ENCODE data around the gene NUDT1.

The NUDT1 gene

DNA sequence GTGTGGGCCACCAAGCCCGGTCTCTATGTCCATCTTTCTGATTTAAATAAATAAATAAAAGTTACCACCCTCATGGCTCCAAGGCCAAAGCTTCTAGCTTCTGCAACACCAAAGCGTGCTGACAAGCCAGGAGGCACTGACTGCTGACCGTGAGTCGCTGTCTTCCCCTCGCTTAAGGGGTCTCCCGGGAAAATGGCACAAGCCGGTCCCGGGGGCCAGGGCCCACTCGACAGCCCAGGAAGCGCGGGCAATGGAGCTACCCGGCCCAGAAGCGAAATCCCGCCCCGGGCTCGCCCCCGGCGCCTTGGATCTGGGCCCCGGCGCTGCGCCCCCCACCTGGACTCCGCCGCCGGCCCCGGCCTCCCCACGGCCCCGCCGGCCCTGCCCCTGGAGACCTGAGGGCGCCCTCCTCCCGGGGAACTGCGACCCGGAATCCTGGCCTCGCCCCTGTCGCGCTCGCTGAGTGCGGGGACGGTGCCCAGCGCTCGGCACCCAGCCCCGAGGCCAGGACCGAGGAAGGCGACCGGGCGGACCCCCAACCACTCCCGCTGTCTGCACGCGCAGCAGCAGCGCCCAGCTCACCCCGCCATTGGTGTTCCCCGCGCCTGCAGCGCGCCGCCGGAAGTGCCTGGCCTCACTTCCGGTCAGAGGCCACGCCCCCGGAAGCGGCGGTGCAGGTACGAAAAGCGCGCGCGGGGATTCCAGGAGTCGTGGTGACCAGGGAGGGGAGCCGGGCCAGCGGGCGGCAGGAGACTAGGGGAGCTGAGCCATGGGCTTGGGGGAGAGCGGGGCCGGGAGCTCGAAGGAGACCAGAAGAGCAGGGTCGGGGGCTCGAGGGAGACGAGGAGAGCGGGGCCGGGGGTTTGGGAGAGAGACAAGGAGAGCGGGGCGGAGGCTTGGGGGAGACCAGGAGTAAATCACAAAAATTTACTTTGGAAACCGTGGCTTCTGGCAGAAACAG is at the start of gene NUDT1, which contains the start of gene MRM2:
Gene NUDT1, plus strand, starts transcription at position 647 of the 961 bp plus-strand sequence. CDS start 2,349 bp downstream, outside the sequence.
Gene MRM2, minus strand, starts transcription at position 626 of the 961 bp plus-strand sequence. Its CDS starts 36 bp downstream, at position 590.
- TF ChIP-seq CEBPB (IDR thresholded peaks at IDR 0.05) (no peak), TCF12 (IDR thresholded peaks at IDR 0.05; ENCODE audit: low read depth) (peak; percentile 23; the same call in 1 of the 2 replicates), YY1 (IDR thresholded peaks at IDR 0.05; ENCODE audit: low read depth) (peak; percentile 93), MAX (IDR thresholded peaks at IDR 0.05) (peak; percentile 83), ZBTB7A (IDR thresholded peaks at IDR 0.05; ENCODE audit: low read depth) (0 out of 2 replicates have a peak, but pooled peaks have one; percentile 27), EGR1 (IDR thresholded peaks at IDR 0.05) (peak; percentile 32; the same call in 1 of the 2 replicates), TAF1 (IDR thresholded peaks at IDR 0.05; ENCODE audit: low read depth) (peak; percentile 99), NFIC (IDR thresholded peaks at IDR 0.05) (no peak), TEAD4 (IDR thresholded peaks at IDR 0.05) (peak; percentile 39), FOXM1 (IDR thresholded peaks at IDR 0.05; ENCODE audit: borderline replicate concordance, low read depth) (no peak), RAD21 (IDR thresholded peaks at IDR 0.05; ENCODE audit: low read depth) (no peak), EP300 (IDR thresholded peaks at IDR 0.05; ENCODE audit: borderline replicate concordance) (no peak), REST (IDR thresholded peaks at IDR 0.05; ENCODE audit: low read depth) (0 out of 2 replicates have a peak, but pooled peaks have one; percentile 22), CREB1 (IDR thresholded peaks at IDR 0.05; ENCODE audit: low read depth) (0 out of 2 replicates have a peak, but pooled peaks have one; percentile 18)
- TF ChIP-seq, protein P1, sequence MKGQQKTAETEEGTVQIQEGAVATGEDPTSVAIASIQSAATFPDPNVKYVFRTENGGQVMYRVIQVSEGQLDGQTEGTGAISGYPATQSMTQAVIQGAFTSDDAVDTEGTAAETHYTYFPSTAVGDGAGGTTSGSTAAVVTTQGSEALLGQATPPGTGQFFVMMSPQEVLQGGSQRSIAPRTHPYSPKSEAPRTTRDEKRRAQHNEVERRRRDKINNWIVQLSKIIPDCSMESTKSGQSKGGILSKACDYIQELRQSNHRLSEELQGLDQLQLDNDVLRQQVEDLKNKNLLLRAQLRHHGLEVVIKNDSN (IDR thresholded peaks at IDR 0.05): peak; percentile 7; the same call in 1 of the 2 replicates

DNA sequence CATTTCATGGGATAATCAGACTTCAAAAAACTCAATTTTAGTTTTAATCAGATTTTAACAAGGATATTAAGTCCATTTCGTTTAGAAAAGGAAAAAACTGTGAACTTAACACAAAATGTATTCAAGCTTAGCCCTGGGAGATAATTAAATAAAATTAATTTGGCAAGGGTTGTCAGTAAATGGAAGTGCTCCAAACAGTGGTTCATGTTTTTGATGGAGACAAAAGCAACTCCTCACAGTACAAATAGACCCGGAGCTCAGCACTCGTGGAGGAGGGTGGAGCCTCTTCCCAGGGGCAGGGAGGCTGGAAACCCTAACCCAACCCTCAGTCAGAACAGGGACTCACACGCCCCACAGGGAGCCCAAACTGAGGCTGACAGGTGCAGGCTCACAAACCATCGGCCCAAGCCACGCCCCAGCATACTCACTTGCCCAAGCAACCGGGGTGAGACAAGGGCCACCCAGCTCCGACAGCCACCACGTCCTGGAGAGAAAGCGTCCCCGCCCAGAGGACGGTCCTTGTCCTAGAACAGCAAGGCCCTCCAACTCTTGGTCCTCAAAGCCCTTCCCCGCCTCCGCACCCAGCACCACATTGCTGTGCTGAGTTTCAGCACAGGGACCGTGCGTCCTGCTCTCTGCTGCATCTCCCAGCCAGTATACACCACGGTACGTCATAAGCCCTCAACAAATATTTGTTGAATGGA is 49.0 kb upstream of the NUDT1 start:
- TF ChIP-seq, protein P1 (IDR thresholded peaks at IDR 0.05): no peak
- no peak for TF ChIP-seq TEAD4 (IDR thresholded peaks at IDR 0.05)
- no peak for TF ChIP-seq YY1 (IDR thresholded peaks at IDR 0.05; ENCODE audit: low read depth)
- TF ChIP-seq ZBTB7A (IDR thresholded peaks at IDR 0.05; ENCODE audit: low read depth): no peak
- TF ChIP-seq EGR1 (IDR thresholded peaks at IDR 0.05): no peak
- TF ChIP-seq MAX (IDR thresholded peaks at IDR 0.05): no peak
- TF ChIP-seq FOXM1 (IDR thresholded peaks at IDR 0.05; ENCODE audit: borderline replicate concordance, low read depth): no peak
- no peak for TF ChIP-seq EP300 (IDR thresholded peaks at IDR 0.05; ENCODE audit: borderline replicate concordance)
- TF ChIP-seq TAF1 (IDR thresholded peaks at IDR 0.05; ENCODE audit: low read depth): no peak
- TF ChIP-seq TCF12 (IDR thresholded peaks at IDR 0.05; ENCODE audit: low read depth): no peak

DNA sequence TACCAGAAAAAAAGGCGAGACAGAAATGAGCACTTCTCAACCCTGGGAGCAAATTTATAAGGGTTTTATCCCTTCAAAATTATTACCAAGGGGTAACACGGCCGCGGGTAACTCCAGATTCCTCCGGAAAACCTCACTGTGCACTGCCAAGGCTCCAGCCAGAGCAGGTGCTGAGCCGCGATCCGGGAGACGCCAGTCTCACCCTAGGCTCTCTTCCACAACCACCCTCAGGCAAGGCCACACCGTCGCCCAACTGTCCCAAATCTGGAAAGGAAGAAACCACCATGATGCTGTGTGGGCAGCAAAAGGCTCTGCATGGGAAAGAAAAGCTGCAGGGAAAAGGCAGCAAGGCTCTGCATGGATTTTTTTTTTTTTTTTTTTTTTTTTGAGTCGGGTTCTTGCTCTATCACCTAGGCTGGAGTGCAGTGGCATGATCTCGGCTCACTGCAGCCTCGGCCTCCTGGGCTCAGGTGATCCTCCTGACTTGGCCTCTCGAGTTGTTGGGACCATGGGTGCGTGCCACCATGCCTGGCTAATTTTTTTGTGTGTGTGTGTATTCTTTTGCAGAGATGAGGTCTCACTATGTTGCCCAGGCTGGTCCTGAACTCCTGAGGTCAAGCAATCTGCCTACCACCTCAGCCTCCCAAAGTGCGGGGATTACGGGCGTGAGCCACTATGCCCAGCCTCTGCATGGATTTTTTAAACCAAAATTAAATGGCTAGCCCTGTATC is 48.3 kb upstream of the NUDT1 start:
- TF ChIP-seq CREB1 (IDR thresholded peaks at IDR 0.05; ENCODE audit: low read depth): no peak
- TF ChIP-seq TCF12 (IDR thresholded peaks at IDR 0.05; ENCODE audit: low read depth): no peak

DNA sequence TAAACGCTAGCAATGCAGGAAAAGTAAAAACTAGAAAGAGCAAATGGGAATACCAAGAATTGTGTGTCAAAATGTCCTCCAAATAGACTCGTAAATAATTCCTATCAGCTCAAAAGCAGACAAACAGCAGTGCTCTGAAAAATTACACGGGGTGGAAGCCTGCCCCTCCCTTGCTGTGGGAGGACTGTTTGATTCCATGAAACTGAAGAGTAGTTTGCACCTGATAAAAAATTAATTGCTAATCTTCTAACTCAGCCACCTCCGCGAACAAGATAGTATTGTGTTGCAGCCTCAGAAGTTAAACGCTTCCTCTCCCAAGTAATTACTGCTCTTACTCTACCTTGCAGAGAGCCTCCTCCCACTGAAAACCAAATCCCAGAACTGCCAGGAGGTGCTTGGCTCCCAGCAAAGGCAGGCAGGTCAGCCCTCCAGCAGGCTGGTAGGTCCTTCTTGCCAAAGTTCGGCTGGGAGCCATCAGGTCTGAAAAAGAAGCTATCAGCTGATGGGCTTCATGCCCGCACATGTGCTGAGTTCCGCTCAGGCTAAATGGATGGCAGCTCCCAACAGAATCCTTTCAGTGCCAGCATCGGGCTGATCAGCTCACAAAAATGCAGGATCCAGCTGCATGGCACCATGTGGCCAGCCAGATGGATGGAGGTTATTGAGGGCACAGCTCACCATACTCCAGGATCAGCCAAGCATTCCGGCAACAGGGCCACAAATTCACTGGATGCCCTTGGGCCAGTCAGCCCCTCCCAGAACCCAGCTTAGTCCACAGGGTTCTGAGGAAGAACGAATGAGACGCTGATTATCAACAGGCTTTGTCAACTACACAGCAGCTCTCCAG is 46.4 kb upstream of the NUDT1 start:
- TF ChIP-seq NFIC (IDR thresholded peaks at IDR 0.05) (no peak), EGR1 (IDR thresholded peaks at IDR 0.05) (no peak), EP300 (IDR thresholded peaks at IDR 0.05; ENCODE audit: borderline replicate concordance) (no peak), YY1 (IDR thresholded peaks at IDR 0.05; ENCODE audit: low read depth) (no peak), MAX (IDR thresholded peaks at IDR 0.05) (no peak), REST (IDR thresholded peaks at IDR 0.05; ENCODE audit: low read depth) (no peak), TCF12 (IDR thresholded peaks at IDR 0.05; ENCODE audit: low read depth) (no peak), CEBPB (IDR thresholded peaks at IDR 0.05) (no peak), FOXM1 (IDR thresholded peaks at IDR 0.05; ENCODE audit: borderline replicate concordance, low read depth) (no peak)
- TF ChIP-seq, protein P1 (IDR thresholded peaks at IDR 0.05): no peak

All from Ishikawa (cell line).